ENCODE measurements around the gene C1orf94. TPM values are rescaled to one million over a fixed set of nuclear protein-coding genes. Genes with fewer than 3 reads are reported as not detected.

C1orf94 gene, protein sequence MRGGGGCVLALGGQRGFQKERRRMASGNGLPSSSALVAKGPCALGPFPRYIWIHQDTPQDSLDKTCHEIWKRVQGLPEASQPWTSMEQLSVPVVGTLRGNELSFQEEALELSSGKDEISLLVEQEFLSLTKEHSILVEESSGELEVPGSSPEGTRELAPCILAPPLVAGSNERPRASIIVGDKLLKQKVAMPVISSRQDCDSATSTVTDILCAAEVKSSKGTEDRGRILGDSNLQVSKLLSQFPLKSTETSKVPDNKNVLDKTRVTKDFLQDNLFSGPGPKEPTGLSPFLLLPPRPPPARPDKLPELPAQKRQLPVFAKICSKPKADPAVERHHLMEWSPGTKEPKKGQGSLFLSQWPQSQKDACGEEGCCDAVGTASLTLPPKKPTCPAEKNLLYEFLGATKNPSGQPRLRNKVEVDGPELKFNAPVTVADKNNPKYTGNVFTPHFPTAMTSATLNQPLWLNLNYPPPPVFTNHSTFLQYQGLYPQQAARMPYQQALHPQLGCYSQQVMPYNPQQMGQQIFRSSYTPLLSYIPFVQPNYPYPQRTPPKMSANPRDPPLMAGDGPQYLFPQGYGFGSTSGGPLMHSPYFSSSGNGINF
- total RNA-seq (2014; rRNA removed; shearing (Covaris generic)) = 6.5 and 11.8 TPM in 2 replicates

DNA sequence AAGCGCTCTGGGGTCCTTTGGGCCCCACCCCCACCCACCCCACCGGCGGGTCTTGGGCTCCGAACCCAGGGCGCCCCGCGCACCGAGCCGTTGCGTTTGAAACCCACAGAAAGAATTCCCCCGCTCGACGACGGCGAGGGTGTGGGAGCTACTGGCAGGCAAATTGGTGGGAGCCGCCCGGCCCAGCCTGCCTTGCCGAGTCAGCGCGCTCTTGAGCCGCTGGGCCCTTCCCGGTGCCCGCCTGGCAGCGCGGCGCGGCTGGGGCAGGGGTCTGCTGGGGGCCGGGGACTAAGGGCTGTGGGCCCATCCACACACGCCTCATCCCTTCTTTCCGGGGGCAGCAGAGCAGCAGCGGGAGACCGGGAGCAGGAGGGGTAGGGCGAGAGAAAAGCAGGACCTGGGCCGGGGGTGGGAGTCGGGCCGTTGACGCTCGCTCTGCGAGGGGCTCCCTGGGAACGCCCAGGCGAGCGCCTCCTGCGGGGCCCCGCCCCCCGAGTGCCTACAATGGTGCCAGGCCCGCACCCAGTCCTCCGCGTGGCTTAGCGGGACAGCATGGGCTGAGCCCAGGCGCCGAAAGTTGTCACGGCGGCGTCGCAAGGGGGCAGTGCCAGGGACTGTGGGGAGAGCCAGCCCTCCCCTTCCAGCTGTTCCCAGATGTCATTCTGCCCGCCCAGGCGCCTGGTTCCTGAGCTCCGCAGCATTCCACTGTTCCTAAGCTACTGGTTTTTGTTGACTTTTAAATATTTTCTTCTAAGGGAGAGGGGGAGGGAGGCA is at the start of gene C1orf94:
TSS of gene C1orf94 (plus strand) at position 78 of the 774 bp plus-strand sequence. CDS start 883 bp downstream, outside the sequence.
- peak within 1 kb of the TSS; percentile 31; the same call in 1 of the 2 replicates for H3K4me3 ChIP-seq (ENCODE audit: insufficient read depth, low read depth, low read length)
- H3K36me3 ChIP-seq (replicated peaks; ENCODE audit: control insufficient read depth, insufficient read depth, low read length) = no peaks in the 10 kb centered on the region
- H3K27me3 ChIP-seq (ENCODE audit: control insufficient read depth, insufficient read depth, low read length) = peaks cover 9% of the 10 kb centered on the region
- peak; percentile 85 for DNase-seq

DNA sequence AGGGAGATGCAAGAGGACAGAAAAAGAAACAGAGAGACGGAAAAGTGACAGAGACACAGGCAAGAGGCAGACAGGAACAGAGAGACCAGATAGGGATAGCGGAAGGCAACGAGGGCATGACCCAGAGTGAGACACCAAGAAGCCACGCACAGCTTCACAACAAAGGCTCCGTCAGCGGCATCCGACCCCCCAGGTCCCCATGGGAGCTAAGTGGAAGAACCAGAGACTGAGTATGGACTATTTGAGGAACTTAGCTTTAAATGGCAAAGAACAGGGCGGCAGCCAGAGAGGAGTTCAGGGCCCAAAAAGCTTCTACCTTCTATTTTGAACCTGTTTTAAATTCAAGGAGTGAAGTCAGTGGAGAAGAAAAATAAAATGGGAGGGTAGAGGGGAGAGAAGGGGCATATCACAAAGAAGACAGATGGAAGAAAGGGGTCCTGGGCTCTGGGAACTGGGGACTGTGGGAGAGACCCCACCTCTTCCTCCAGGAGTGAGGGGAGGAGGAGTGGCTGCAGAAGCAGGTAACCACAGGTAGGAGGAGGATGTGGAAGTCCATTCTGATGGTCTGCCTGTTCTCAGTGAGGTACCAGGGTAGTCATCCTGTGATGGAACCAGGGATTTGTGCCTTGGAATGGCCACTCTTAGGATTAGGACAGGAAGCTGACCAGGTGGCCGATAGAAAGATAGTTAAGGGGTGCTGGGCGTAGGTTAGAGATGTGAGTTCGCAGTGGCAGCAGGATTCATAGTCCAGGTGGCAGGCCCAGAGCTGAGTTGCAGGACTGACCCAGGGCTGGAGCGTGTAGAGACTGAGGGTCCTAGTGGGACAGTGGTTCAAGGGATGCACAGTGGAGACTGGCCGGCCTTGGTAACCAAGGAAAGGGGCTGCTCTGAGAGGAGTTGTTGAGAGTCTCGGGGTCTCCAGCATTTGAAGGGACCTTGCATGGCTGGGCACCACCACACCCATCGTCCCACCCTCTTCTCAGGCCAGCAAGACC is 49.4 kb upstream of the C1orf94 start:
- H3K4me3 ChIP-seq (ENCODE audit: insufficient read depth, low read depth, low read length) = no peak overlapping the region
- DNase-seq = no peak

DNA sequence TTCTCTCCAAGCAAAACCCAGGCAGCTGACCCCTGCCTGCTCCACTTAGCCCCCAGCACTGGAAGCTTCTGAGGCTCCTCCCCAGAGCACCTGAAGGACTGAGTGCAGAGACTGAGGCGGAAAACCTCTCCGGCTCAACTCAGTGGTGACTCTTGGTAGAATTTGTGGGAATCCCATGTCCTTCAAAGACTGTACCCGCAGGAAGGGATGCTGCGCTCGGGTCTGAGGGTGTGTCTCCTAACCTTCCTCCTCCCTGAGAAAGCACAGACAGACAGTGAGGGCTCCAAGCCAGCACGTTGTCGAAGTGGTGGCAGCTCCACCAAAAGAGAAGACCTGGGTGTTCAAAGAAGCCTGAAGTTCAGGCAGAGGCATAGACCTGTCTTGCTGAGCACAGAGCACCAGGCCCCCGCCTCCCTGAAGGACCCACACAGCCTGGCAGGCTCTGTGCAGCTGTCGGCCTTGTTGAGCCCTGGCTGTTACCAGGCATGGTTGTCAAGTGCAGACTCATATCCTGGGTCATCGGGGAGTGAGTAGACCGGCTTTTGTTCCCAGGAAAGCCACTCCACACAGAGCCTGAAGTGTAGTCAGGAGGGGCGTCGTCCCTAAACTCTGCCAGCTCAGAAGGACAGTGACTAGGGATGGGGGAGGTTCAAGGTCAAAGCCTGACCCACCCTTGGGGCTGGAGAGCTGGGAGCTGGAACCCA is 48.4 kb upstream of the C1orf94 start:
- DNase-seq = no peak
- H3K36me3 ChIP-seq (replicated peaks; ENCODE audit: control insufficient read depth, insufficient read depth, low read length) = peaks cover 2% of the 10 kb centered on the region; the same call in 1 of the 2 replicates

More for the DNA sequence above, 49.4 kb upstream of the C1orf94 start:
- no peaks in the 10 kb centered on the region for H3K27me3 ChIP-seq (ENCODE audit: control insufficient read depth, insufficient read depth, low read length)
- peaks cover 2% of the 10 kb centered on the region; the same call in 1 of the 2 replicates for H3K36me3 ChIP-seq (replicated peaks; ENCODE audit: control insufficient read depth, insufficient read depth, low read length)

DNA sequence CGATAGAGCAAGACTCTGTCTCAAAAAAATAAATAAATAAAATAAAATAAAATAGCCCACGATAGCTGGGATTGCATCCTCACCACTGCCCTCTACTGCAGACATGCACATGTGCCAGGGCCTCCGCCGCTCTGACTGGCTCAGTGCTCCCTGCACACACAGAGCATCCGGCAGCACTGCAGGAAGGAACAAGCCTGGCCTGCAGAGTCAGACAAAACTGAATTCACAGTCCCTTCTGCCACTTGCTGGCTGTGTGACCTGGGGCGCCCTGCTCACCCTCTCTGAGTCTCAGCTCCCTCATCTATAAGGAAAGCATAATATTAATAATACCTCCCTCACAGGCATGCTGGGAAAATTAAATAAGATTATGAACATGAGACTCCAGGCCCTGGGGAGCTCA is 47.1 kb upstream of the C1orf94 start:
- no peak for DNase-seq
- H3K27me3 ChIP-seq (ENCODE audit: control insufficient read depth, insufficient read depth, low read length) = no peaks in the 10 kb centered on the region
- H3K4me3 ChIP-seq (ENCODE audit: insufficient read depth, low read depth, low read length) = no peak overlapping the region
- H3K36me3 ChIP-seq (replicated peaks; ENCODE audit: control insufficient read depth, insufficient read depth, low read length) = peaks cover 2% of the 10 kb centered on the region; the same call in 1 of the 2 replicates

More for the DNA sequence above, 48.4 kb upstream of the C1orf94 start:
- Histone ChIP-seq H3K27me3 (ENCODE audit: control insufficient read depth, insufficient read depth, low read length) (no peaks in the 10 kb centered on the region), H3K4me3 (ENCODE audit: insufficient read depth, low read depth, low read length) (no peak overlapping the region)

DNA sequence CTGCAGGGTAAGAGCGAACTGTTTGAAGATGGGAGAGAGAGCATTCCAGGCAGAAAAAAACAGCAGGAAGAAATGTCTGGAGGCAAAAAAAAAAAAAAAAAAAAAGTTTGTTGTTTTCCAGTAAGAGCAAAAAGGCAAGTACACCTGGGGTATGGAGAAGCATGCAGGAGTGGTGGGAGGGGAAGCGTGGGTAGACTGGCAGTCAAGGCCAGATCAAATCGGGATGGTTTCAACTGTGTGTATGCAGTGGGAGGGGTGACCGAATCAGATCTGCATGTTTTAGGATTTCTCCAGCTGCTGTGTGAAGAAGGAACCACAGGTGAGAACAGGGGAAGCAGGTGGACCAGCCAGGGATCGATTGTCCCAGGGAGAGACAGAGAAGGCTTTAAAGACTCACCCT is 46.4 kb upstream of the C1orf94 start:
- H3K27me3 ChIP-seq (ENCODE audit: control insufficient read depth, insufficient read depth, low read length) = no peaks in the 10 kb centered on the region
- DNase-seq = no peak
- no peak overlapping the region for H3K4me3 ChIP-seq (ENCODE audit: insufficient read depth, low read depth, low read length)
- peaks cover 2% of the 10 kb centered on the region; the same call in 1 of the 2 replicates for H3K36me3 ChIP-seq (replicated peaks; ENCODE audit: control insufficient read depth, insufficient read depth, low read length)

DNA sequence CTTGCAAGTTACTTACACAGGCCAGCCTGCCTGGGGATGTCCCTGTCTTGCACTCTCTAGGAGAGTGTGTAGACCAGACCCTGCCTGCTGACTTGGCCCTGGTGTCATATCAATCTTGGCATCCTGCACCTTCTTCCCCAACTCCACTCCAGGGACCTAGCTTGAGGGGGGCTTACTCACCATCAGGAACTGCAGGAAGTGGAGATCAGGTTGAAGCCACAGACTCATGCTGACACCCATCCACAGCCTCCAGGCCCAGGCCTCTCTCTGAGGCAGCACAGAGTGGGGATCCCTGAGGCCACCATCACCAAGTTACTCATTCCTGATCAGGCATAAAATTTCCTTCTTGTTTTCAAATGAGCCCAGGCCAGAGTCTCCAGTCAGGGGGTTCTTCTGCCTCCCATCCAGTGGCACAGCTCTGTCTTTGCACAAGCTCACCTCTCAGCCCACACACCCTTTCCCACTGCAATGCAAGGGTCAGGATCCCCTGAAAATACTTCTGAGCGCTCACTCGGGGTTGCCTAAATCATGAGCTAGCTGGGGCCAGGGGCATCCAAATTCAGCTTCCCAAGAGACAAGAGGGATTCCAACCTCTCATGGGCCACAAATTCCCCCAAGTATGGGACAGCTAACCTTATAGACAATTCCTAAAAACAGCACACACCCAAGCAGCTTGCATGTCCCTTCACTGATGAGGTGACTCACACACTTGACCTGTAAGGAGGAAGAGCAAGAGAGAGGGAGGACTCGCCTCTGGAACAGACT is 45.1 kb upstream of the C1orf94 start:
- no peak overlapping the region for H3K4me3 ChIP-seq (ENCODE audit: insufficient read depth, low read depth, low read length)
- no peaks in the 10 kb centered on the region for H3K27me3 ChIP-seq (ENCODE audit: control insufficient read depth, insufficient read depth, low read length)
- no peak for DNase-seq
- H3K36me3 ChIP-seq (replicated peaks; ENCODE audit: control insufficient read depth, insufficient read depth, low read length) = peaks cover 2% of the 10 kb centered on the region; the same call in 1 of the 2 replicates

DNA sequence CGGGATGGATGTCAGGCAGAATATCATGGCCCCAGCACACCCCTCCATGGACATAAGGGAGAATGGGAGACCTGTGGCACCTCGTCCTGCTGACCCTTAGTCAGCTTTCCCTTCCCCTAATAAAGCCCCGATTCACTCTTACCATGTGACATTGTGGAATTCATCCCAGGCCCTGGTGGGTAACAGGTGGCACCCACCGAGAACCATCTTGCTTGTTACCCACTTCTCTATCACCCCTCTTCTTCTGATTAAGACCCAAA is 44.6 kb upstream of the C1orf94 start:
- Histone ChIP-seq H3K27me3 (ENCODE audit: control insufficient read depth, insufficient read depth, low read length) (no peaks in the 10 kb centered on the region), H3K36me3 (replicated peaks; ENCODE audit: control insufficient read depth, insufficient read depth, low read length) (peaks cover 2% of the 10 kb centered on the region; the same call in 1 of the 2 replicates), H3K4me3 (ENCODE audit: insufficient read depth, low read depth, low read length) (no peak overlapping the region)
- DNase-seq = no peak

DNA sequence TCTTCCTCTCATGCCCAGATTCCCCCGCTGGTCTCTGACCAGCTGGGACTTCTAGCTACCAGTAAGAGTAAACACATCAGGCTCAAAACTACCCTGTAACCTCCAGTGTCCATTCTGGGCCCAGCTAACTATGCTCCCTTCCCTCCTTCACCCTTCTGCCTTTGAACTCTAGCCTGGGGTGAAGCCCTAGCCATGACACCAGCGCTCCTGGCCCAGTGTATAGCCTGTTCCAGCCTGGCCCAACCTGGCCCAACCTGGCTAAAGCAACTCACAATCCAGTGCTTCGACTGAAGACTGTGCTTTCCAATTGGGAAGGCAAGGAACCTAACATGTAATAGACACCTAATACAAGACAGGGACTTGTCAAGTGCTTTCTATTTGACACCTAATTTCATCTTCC is 39.3 kb upstream of the C1orf94 start:
- no peaks in the 10 kb centered on the region for H3K36me3 ChIP-seq (replicated peaks; ENCODE audit: control insufficient read depth, insufficient read depth, low read length)
- H3K27me3 ChIP-seq (ENCODE audit: control insufficient read depth, insufficient read depth, low read length) = no peaks in the 10 kb centered on the region
- DNase-seq = no peak
- H3K4me3 ChIP-seq (ENCODE audit: insufficient read depth, low read depth, low read length) = no peak overlapping the region

DNA sequence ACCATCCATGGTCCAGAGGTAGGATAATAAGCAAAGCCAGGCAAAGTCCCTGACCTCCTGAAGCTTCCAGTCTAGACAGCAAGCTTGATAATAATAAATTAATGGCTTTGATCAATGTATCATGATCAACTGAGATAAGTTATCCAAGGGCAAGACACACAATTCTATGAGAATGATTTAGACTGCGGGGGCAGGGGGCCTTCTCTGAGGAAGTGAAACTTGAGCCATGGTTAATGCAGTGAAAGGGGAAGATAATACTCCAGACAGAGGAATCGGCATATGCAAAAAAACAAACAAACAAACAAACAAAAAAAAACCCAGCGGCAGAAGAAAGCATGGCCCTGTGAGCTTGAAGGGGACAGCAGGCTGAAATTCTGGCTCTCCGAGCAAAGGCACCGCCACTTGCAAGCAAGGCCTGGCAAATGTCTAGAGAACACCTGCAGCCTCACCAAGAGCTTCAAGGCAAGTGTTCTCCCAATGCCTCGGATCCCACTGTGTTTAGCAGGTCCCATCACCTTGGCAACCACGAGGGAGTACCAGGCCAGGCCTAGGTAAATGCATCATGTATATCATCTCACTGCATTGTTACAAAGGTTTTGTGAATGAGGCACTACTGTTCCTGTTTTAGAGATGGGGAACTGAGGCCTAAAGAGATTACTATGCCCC is 36.6 kb upstream of the C1orf94 start:
- DNase-seq = no peak
- no peaks in the 10 kb centered on the region; the same call in 1 of the 2 replicates for H3K36me3 ChIP-seq (replicated peaks; ENCODE audit: control insufficient read depth, insufficient read depth, low read length)
- H3K27me3 ChIP-seq (ENCODE audit: control insufficient read depth, insufficient read depth, low read length) = no peaks in the 10 kb centered on the region
- H3K4me3 ChIP-seq (ENCODE audit: insufficient read depth, low read depth, low read length) = no peak overlapping the region

DNA sequence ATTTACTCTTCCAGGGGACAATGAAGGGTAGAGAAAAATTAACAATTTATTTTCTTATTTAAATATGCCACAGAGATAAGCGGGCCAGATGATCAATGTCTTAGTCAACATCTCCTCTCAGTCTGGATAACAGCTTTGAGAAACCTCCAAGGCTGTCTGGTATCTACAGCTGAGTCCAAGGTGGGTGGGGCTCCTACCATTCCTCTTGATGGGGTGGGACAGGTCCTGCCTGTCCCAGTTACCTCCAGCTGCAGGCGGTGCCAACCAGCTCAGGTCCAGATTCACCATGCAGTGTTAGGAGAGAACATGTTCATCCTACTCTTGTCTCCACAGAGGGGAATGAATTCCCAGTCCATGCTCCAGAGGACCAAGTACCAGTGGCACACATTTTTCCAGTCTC is 32.7 kb upstream of the C1orf94 start:
- no peak overlapping the region for H3K4me3 ChIP-seq (ENCODE audit: insufficient read depth, low read depth, low read length)
- DNase-seq = no peak
- H3K27me3 ChIP-seq (ENCODE audit: control insufficient read depth, insufficient read depth, low read length) = no peaks in the 10 kb centered on the region
- H3K36me3 ChIP-seq (replicated peaks; ENCODE audit: control insufficient read depth, insufficient read depth, low read length) = no peaks in the 10 kb centered on the region; the same call in 1 of the 2 replicates

DNA sequence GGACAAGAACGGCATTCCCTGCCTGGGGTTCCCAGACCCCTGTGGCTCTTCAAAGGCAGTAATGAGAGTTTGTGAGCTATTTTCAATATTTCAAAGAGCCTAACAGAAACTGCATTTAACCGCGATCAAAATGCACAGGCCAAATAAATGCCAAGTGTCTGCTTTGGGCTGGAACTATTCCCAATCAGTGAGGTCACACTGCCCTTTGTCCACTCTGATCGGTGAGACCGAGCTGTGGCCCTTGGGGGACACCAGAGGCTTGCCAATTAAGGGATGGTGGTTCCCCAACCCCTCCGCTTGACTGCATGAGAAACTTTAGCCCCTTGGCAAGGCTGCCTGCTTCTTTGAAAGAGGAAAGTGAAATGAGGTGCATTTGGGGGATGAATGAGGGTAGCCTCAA is 31.9 kb upstream of the C1orf94 start:
- Histone ChIP-seq H3K27me3 (ENCODE audit: control insufficient read depth, insufficient read depth, low read length) (no peaks in the 10 kb centered on the region), H3K4me3 (ENCODE audit: insufficient read depth, low read depth, low read length) (no peak overlapping the region), H3K36me3 (replicated peaks; ENCODE audit: control insufficient read depth, insufficient read depth, low read length) (no peaks in the 10 kb centered on the region; the same call in 1 of the 2 replicates)
- no peak for DNase-seq

DNA sequence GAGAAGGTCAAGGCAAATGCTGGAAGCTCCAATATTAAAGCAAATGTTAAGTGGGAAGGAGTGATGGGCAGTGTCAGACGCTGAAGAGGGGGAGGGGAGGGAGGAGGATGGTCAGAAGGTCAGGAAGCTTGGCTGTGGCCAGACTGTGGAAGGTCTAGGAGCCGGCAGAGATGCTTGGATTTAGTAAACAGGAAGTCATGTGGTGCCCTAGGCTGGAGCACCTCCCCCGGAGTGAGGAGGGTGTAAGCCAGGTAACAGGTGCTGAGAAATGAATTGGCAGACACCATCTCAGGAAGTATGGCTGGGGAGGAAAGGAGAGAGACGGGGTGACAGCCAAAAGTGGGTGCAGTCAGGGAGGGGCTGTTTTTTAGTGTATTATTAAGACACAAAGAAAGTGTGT is 29.4 kb upstream of the C1orf94 start:
- DNase-seq = peak; percentile 32
- no peaks in the 10 kb centered on the region for H3K27me3 ChIP-seq (ENCODE audit: control insufficient read depth, insufficient read depth, low read length)

More for the DNA sequence above, 29.4 kb upstream of the C1orf94 start:
- Histone ChIP-seq H3K36me3 (replicated peaks; ENCODE audit: control insufficient read depth, insufficient read depth, low read length) (no peaks in the 10 kb centered on the region; the same call in 1 of the 2 replicates), H3K4me3 (ENCODE audit: insufficient read depth, low read depth, low read length) (no peak overlapping the region)

All from H7 (cell line).